CD4-positive, alpha-beta memory T cell (primary cell): Measurements from ENCODE around the gene ZBTB20. TPM values are rescaled to one million over a fixed set of nuclear protein-coding genes. Genes with fewer than 3 reads are reported as not detected.

Source experiments
- CTCF ChIA-PET: fragments of 350-600 bp; sonication (Branson Sonifier 250); formaldehyde crosslinking; loops from one replicate; lab custom pipeline; 2021; ENCODE audit warnings: inconsistent platforms; ENCODE audit not compliant: partially characterized antibody; lab: Charles Lee
- POLR2A ChIA-PET: fragments of 350-600 bp; sonication (Branson Sonifier 250); formaldehyde crosslinking; loops from one replicate; lab custom pipeline; 2021; ENCODE audit not compliant: partially characterized antibody; lab: Charles Lee
- DNase-seq, 5 donors: peaks; one replicate each; pipeline versions ENCODE4 v3.0.0 to v3.0.0-alpha.2; 2020 to 2022; ENCODE audit warnings: mixed read lengths in 1 of 5
- H3K27ac ChIP-seq: one replicate; pipeline ENCODE4 v1.7.0; 2013; ENCODE audit warnings: low read depth, low read length
- H3K27me3 ChIP-seq: 2 replicates; pipeline ENCODE4 v1.7.0; 2013; ENCODE audit warnings: mild to moderate bottlenecking, low read length, moderate library complexity; ENCODE audit not compliant: insufficient read depth
- H3K36me3 ChIP-seq: 2 replicates; pipeline ENCODE4 v1.7.0; 2013; ENCODE audit warnings: mild to moderate bottlenecking, low read length, moderate library complexity; ENCODE audit not compliant: insufficient read depth
- H3K4me1 ChIP-seq: 2 replicates; pipeline ENCODE4 v1.7.0; 2013; ENCODE audit warnings: mild to moderate bottlenecking, low read length, moderate library complexity; ENCODE audit not compliant: insufficient read depth
- H3K4me3 ChIP-seq, 2 donors: one replicate each; pipeline ENCODE4 v1.7.0; 2013; ENCODE audit warnings: low read length in 2 of 2, mild to moderate bottlenecking in 1 of 2
- H3K9me3 ChIP-seq, 2 donors: one replicate each; pipeline ENCODE4 v1.7.0; 2013; ENCODE audit warnings: low read length in 2 of 2, control low read depth in 1 of 2; ENCODE audit not compliant: control insufficient read depth in 1 of 2
- H3K27ac Mint-ChIP-seq, 7 donors: one replicate each; pipeline ENCODE4 v1.8.0; 2020 to 2021; ENCODE audit warnings: mixed read lengths in 7 of 7, mild to moderate bottlenecking in 6 of 7, inconsistent platforms in 3 of 7, moderate library complexity in 3 of 7
- H3K27me3 Mint-ChIP-seq, 2 donors: one replicate each; pipeline ENCODE4 v1.8.0; 2020 to 2021; ENCODE audit warnings: mixed read lengths in 2 of 2
- H3K36me3 Mint-ChIP-seq, 2 donors: one replicate each; pipeline ENCODE4 v1.8.0; 2020 to 2021; ENCODE audit warnings: mixed read lengths in 2 of 2, inconsistent platforms in 1 of 2, mild to moderate bottlenecking in 1 of 2
- H3K4me1 Mint-ChIP-seq, 4 donors: one replicate each; pipeline ENCODE4 v1.8.0; 2020 to 2021; ENCODE audit warnings: mixed read lengths in 4 of 4, mild to moderate bottlenecking in 1 of 4
- H3K4me3 Mint-ChIP-seq, 8 donors: one replicate each; pipeline ENCODE4 v1.8.0; 2020 to 2021; ENCODE audit warnings: mixed read lengths in 8 of 8, mild to moderate bottlenecking in 7 of 8, moderate library complexity in 6 of 8, inconsistent platforms in 3 of 8
- H3K9me3 Mint-ChIP-seq, 8 donors: one replicate each; pipeline ENCODE4 v1.8.0; 2020 to 2021; ENCODE audit warnings: mixed read lengths in 8 of 8, mild to moderate bottlenecking in 5 of 8, inconsistent platforms in 3 of 8, moderate library complexity in 1 of 8
- intact Hi-C: fragments of 100-400 bp; cut with micrococcal nuclease; formaldehyde crosslinking; loops from one replicate; pipeline ENCODE4 v1.15.1; 2023
- polyA plus RNA-seq, 2 donors: library from polyadenylated mRNA; unstranded; fragments of 300-500 nt; fragmentation: Illumina TruSeq; gene quantifications; one replicate each; pipeline ENCODE4 v1.2.3, GENCODE V29; 2021
- total RNA-seq, 2 experiments: library from RNA; stranded (reverse); gene quantifications; one replicate each; pipeline ENCODE4 v1.2.3, GENCODE V29; 2021

Gene ZBTB20
- total and polyA plus RNA-seq, 4 experiments from 2014 or later = 21.9 to 58.4 (median 41.4) TPM

DNA sequence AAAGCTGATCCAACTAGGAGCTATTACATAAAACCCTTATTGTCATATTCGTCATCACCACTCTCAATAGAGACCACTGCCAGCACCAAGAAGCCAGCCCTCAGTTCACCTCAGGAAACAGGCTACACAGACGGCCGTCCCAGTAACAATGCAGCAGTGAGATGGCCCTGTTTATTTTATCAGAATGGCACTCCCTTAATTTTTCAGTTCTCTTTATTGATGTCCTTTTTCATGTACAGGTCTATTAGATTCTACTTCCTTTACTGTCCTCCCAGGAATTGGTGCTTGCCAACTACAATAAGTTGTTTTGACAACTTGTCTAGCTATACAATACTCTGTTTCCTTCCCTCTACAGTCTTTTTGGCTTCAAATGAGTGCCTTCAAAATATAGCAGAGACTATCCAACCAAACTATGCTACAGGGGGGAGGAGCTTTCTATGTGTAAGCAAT, 272.5 kb downstream of the ZBTB20 start:
- intact Hi-C loops = no loop called here

DNA sequence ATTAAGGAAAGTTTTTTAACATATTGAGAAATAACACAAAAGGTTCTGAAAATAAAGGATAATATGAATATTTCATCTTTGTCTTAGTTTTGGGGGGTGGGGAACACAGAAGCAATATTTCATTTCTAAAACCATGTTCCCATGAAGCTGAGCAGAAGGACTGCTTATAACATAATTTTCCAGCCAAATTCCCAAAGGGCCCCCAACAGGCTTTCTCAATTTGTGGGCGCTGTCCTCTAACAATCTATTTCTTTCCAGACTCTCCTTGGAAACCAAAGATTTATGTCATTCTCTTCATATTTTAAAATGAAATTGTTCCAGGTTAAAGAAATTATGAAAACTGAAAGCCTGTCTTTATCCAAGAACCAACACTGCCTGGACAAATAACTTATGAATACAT, 273.5 kb downstream of the ZBTB20 start:
- H3K27me3 Mint-ChIP-seq = no peaks in the 10 kb centered on the region
- POLR2A ChIA-PET = no interaction called here
- H3K9me3 ChIP-seq = no peaks in the 10 kb centered on the region

More for the DNA sequence above, 272.5 kb downstream of the ZBTB20 start:
- peaks cover 5 to 44% of the 10 kb centered on the region in 2 donors for H3K36me3 Mint-ChIP-seq
- H3K4me3 Mint-ChIP-seq = no peak overlapping the region
- no peaks in the 10 kb centered on the region for H3K27me3 Mint-ChIP-seq
- H3K9me3 ChIP-seq = no peaks in the 10 kb centered on the region
- ChIA-PET CTCF (interaction anchor here (1.1 kb wide), 1 partner anchor 11 kb away, joined by 3 read pairs; no protein-coding TSS in a partner anchor), POLR2A (no interaction called here)
- H3K9me3 Mint-ChIP-seq = no peaks in the 10 kb centered on the region
- no peak for DNase-seq
- H3K36me3 ChIP-seq = no peaks in the 10 kb centered on the region
- H3K4me1 ChIP-seq = no peaks in the 10 kb centered on the region
- H3K4me3 ChIP-seq = no peak overlapping the region
- no peaks in the 10 kb centered on the region for H3K27me3 ChIP-seq
- no peak overlapping the region for H3K27ac Mint-ChIP-seq
- H3K27ac ChIP-seq = no peak overlapping the region
- H3K4me1 Mint-ChIP-seq = peaks cover 6 to 9% (median 7%) of the 10 kb centered on the region in 4 donors

DNA sequence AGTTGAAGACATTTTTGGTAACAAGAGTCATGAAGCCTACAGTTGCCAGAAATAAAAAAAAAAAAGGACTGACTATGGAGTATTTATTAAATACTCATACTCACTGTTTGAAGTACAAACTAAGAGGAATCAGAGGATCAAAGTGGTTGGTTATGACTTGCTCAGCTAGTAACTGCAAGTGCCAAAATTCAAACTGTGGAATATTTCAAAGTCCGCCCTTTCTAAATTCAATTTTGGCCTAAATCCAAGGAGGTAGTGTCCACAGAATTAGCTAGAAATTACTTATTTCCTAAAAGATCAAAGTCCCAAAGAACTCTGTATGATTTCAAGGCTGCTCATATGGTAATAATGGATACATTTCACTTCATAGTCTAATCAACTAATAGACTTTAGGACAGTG, 274.5 kb downstream of the ZBTB20 start:
- H3K36me3 Mint-ChIP-seq = peaks cover 2 to 28% of the 10 kb centered on the region in 2 donors
- no peak overlapping the region for H3K4me3 Mint-ChIP-seq
- ChIA-PET POLR2A (no interaction called here), CTCF (no interaction called here)
- DNase-seq = no peak
- no peak overlapping the region for H3K27ac ChIP-seq
- peaks cover 5 to 12% (median 8%) of the 10 kb centered on the region in 4 donors for H3K4me1 Mint-ChIP-seq
- intact Hi-C loops = no loop called here
- no peaks in the 10 kb centered on the region for H3K4me1 ChIP-seq
- H3K36me3 ChIP-seq = no peaks in the 10 kb centered on the region
- H3K9me3 ChIP-seq = no peaks in the 10 kb centered on the region
- H3K4me3 ChIP-seq = no peak overlapping the region
- H3K9me3 Mint-ChIP-seq = no peaks in the 10 kb centered on the region
- H3K27ac Mint-ChIP-seq = no peak overlapping the region
- H3K27me3 Mint-ChIP-seq = no peaks in the 10 kb centered on the region
- H3K27me3 ChIP-seq = no peaks in the 10 kb centered on the region

More for the DNA sequence above, 273.5 kb downstream of the ZBTB20 start:
- Histone ChIP-seq H3K36me3 (no peaks in the 10 kb centered on the region), H3K4me3 (no peak overlapping the region), H3K4me1 (no peaks in the 10 kb centered on the region), H3K27ac (no peak overlapping the region), H3K27me3 (no peaks in the 10 kb centered on the region)
- H3K9me3 Mint-ChIP-seq = no peaks in the 10 kb centered on the region
- H3K27ac Mint-ChIP-seq = no peak overlapping the region
- peaks cover 3 to 35% of the 10 kb centered on the region in 2 donors for H3K36me3 Mint-ChIP-seq
- CTCF ChIA-PET = no interaction called here
- H3K4me1 Mint-ChIP-seq = peaks cover 5 to 9% (median 7%) of the 10 kb centered on the region in 4 donors
- H3K4me3 Mint-ChIP-seq = no peak overlapping the region
- no peak for DNase-seq
- intact Hi-C loops = no loop called here

DNA sequence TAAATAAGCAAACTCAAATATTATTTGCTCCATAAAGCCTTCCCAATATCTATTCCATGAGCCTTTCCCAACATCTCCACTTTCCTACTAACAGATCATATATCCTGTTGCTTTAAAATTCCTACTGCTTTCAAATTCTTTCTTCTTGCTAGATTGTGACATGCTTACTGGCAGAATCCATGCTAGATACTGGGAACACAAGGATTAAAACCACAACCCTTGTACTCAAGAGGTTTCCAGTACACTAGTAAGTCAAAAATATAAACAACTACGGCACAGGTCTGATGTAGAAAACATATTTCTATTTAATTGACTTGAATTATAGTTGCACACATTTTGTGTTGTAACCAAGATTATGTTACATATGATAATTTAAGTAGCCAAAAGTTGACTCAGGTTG, 275.0 kb downstream of the ZBTB20 start:
- no peak overlapping the region for H3K27ac ChIP-seq
- no peaks in the 10 kb centered on the region for H3K4me1 ChIP-seq
- no peaks in the 10 kb centered on the region for H3K36me3 ChIP-seq
- H3K9me3 Mint-ChIP-seq = no peaks in the 10 kb centered on the region
- H3K27ac Mint-ChIP-seq = no peak overlapping the region
- H3K9me3 ChIP-seq = no peaks in the 10 kb centered on the region
- peaks cover 5 to 14% (median 8%) of the 10 kb centered on the region in 4 donors for H3K4me1 Mint-ChIP-seq
- H3K4me3 ChIP-seq = no peak overlapping the region
- CTCF ChIA-PET = no interaction called here
- no peak for DNase-seq
- intact Hi-C loops = no loop called here
- no peak overlapping the region for H3K4me3 Mint-ChIP-seq
- peaks cover 2 to 30% of the 10 kb centered on the region in 2 donors for H3K36me3 Mint-ChIP-seq
- H3K27me3 Mint-ChIP-seq = no peaks in the 10 kb centered on the region
- H3K27me3 ChIP-seq = no peaks in the 10 kb centered on the region
- POLR2A ChIA-PET = no interaction called here

DNA sequence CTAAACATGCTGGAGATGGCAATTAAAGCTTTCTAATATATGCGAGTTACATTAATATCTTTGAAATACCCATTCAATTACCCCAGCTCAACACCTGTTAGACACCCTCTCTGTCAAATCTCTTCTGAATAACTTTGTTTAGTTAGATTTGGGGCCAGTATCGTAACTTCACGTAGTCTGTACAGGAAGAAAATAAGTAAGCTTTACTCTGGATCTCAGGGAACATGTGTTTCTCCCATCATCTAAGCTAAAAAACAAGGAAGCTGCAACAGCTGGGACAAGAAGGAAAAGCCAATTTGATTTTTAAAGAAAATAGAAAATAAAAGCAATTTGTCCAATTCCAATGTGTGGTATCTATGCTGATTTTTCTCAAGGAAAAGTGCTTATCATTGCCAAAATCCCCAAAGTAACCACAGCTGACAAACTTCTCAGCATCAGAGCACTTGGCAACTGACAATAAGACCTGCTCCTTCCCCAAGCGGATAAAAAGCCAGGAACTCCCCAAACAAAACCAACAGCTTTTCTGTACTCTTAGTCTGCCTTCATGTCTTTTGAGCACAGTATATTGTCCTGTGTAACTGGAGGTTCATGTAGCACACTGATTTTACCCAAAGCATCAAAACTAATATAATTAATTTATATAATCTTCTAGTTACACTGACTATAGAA, 279.1 kb downstream of the ZBTB20 start:
- Histone ChIP-seq H3K27me3 (no peaks in the 10 kb centered on the region), H3K4me3 (no peak overlapping the region), H3K36me3 (no peaks in the 10 kb centered on the region), H3K9me3 (no peaks in the 10 kb centered on the region), H3K4me1 (peaks cover 12% of the 10 kb centered on the region), H3K27ac (no peak overlapping the region)
- H3K9me3 Mint-ChIP-seq = no peaks in the 10 kb centered on the region
- no peaks in the 10 kb centered on the region for H3K27me3 Mint-ChIP-seq
- DNase-seq = no peak
- peaks cover 22 to 39% (median 30%) of the 10 kb centered on the region in 4 donors for H3K4me1 Mint-ChIP-seq
- H3K27ac Mint-ChIP-seq = no peak overlapping the region
- H3K4me3 Mint-ChIP-seq = no peak overlapping the region
- H3K36me3 Mint-ChIP-seq = peaks cover 0 to 29% of the 10 kb centered on the region in 2 donors
- POLR2A ChIA-PET = interaction anchor here (0.6 kb wide), 1 partner anchor 250 kb away, joined by 3 read pairs; no protein-coding TSS in a partner anchor
- CTCF ChIA-PET = interaction anchor here (1.2 kb wide), 1 partner anchor 172 kb away, joined by 3 read pairs; no protein-coding TSS in a partner anchor
- intact Hi-C loops = no loop called here

DNA sequence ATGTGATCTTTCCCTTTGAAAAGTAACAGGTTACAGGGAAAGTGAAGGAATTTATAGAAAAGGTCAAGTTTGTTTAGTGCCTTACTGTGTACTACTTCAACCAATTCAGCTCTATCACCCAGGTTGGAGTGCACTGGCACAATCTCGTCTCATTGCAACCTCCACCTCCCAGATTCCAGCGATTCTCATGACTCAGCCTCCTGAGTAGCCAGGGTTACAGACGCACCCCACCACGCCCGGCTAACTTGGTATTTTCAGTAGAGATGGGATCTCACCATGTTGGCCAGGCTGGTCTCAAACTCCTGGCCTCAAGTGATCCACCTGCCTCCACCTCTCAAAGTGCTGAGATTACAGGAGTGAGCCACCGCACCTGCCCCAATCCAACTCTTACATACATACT, 279.7 kb downstream of the ZBTB20 start:
- Mint-ChIP-seq H3K4me3 (no peak overlapping the region), H3K4me1 (peaks cover 22 to 38% (median 33%) of the 10 kb centered on the region in 4 donors), H3K9me3 (no peaks in the 10 kb centered on the region), H3K36me3 (peaks cover 0 to 28% of the 10 kb centered on the region in 2 donors), H3K27ac (no peak overlapping the region), H3K27me3 (no peaks in the 10 kb centered on the region)
- Histone ChIP-seq H3K9me3 (no peaks in the 10 kb centered on the region), H3K4me1 (peaks cover 12% of the 10 kb centered on the region), H3K4me3 (no peak overlapping the region), H3K27me3 (no peaks in the 10 kb centered on the region), H3K27ac (no peak overlapping the region), H3K36me3 (no peaks in the 10 kb centered on the region)
- intact Hi-C loops = no loop called here
- ChIA-PET CTCF (no interaction called here), POLR2A (interaction anchor here (0.6 kb wide), 1 partner anchor 250 kb away, joined by 3 read pairs; no protein-coding TSS in a partner anchor)
- no peak for DNase-seq

DNA sequence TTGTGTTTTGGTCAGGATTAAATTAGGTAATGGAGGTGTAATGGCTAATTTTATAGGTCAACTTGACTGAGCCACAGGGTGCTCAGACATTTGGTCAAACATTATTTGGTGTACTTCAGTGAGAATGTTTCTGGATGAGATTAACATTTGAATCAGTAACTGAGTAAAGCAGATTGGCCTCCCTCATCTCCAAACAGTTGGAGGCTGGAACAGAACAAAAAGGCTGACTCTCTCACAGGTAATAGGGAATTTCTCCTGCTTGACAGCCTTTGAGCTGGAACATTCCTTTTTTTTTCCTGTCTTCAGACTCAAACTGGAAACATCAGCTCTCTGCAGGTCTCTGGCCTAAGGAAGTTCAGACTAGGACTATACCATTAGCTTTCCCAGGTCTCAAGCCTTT, 280.7 kb downstream of the ZBTB20 start:
- no peak overlapping the region for H3K27ac Mint-ChIP-seq
- peak overlapping the region in 1 of 8 donors; percentile 8 for H3K4me3 Mint-ChIP-seq
- POLR2A ChIA-PET = no interaction called here

More for the DNA sequence above, 280.7 kb downstream of the ZBTB20 start:
- H3K9me3 ChIP-seq = no peaks in the 10 kb centered on the region
- intact Hi-C loops = no loop called here
- Mint-ChIP-seq H3K27me3 (no peaks in the 10 kb centered on the region), H3K4me1 (peaks cover 24 to 44% (median 30%) of the 10 kb centered on the region in 4 donors), H3K9me3 (no peaks in the 10 kb centered on the region), H3K36me3 (peaks cover 0 to 20% of the 10 kb centered on the region in 2 donors)
- CTCF ChIA-PET = interaction anchor here (1.1 kb wide), 1 partner anchor 12 kb away, joined by 3 read pairs; no protein-coding TSS in a partner anchor
- no peak for DNase-seq
- no peaks in the 10 kb centered on the region for H3K36me3 ChIP-seq
- peaks cover 12% of the 10 kb centered on the region for H3K4me1 ChIP-seq
- H3K4me3 ChIP-seq = no peak overlapping the region
- no peaks in the 10 kb centered on the region for H3K27me3 ChIP-seq
- no peak overlapping the region for H3K27ac ChIP-seq
